ENCODE data around the gene CDK5RAP2.
"Not testable (repeated sequence)": the region's sequence is repeated elsewhere in the genome, so short reads cannot be mapped to it uniquely, and the experiment has no call there.

The CDK5RAP2 gene

DNA sequence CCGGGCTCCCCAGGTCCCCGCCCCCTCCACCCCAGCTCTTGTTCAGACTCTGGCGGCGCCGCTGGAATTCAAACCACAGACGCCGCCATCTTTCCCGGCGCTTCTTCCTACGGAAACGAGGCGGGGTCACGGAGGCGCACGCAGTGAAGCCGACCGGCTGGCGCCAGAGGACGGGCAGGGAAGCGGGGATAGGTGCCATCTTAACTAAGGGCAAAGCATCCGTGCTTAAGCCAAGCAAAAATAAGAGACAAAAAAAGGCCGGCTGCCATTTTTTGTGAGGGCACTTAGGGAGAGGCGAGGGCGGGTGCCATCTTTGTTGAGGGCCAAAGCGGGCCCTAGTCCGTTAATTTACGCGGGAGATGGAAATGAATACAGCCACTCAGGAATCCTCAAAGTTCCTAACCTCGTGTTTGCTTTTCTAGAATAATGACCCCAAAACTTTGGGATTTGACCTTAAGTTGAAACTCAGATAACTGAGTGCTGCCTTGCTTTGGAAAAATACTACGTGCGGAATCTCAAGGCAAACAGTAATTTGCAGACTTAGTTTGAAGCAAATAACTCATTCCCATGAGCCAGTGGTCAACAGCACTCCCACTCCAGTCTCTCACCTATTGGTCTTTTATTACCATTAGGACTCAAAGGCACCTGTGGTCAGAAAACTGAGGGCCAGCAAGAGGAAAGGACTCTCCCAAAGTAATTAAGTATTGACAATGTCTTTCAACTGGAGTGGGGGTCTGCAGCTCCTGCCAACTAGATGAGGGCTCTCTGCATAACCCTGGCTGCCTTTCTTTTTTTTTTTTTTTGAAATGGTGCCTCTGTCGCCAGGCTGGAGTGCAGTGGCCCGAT is at the start of gene CDK5RAP2:
TSS of gene CDK5RAP2 (minus strand) at position 117 of the 846 bp plus-strand sequence. CDS start 189 bp downstream, outside the sequence.
- TF ChIP-seq, protein P1, sequence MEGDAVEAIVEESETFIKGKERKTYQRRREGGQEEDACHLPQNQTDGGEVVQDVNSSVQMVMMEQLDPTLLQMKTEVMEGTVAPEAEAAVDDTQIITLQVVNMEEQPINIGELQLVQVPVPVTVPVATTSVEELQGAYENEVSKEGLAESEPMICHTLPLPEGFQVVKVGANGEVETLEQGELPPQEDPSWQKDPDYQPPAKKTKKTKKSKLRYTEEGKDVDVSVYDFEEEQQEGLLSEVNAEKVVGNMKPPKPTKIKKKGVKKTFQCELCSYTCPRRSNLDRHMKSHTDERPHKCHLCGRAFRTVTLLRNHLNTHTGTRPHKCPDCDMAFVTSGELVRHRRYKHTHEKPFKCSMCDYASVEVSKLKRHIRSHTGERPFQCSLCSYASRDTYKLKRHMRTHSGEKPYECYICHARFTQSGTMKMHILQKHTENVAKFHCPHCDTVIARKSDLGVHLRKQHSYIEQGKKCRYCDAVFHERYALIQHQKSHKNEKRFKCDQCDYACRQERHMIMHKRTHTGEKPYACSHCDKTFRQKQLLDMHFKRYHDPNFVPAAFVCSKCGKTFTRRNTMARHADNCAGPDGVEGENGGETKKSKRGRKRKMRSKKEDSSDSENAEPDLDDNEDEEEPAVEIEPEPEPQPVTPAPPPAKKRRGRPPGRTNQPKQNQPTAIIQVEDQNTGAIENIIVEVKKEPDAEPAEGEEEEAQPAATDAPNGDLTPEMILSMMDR (IDR thresholded peaks at IDR 0.05; ENCODE audit: insufficient read depth, low read depth, low read length, missing control alignments), result no peak
- H3K4me3 ChIP-seq (ENCODE audit: low read depth, low read length), result peak within 1 kb of the TSS; percentile 95
- peak; percentile 98 for DNase-seq (ENCODE audit: low read depth)

DNA sequence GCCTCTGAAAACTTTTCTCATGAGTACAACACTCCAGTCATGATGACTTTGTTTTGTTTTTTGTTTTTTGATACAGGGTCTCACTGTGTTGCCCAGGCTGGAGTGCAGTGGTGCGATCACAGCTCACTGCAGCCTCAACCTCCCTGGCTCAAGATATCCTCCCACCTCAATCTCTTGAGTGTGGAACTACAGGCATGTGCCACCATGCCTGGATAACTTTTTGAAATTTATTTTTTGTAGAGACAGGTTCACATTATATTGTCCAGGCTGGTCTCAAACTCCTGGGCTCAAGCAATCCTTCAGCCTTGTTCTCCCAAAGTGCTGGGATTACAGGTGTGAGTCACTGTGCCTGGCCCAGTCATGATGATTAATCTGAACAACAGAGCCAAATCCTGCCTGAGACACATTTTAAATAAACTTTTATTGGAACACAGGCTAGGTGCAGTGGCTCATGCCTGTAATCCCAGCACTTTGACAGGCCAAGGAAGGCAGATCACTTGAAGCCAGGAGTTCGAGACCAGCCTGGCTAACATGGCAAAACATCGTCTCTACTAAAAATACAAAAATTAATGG is 49.0 kb upstream of the CDK5RAP2 start:
- H3K4me3 ChIP-seq (ENCODE audit: low read depth, low read length); DNase-seq (ENCODE audit: low read depth): not testable (repeated sequence)

DNA sequence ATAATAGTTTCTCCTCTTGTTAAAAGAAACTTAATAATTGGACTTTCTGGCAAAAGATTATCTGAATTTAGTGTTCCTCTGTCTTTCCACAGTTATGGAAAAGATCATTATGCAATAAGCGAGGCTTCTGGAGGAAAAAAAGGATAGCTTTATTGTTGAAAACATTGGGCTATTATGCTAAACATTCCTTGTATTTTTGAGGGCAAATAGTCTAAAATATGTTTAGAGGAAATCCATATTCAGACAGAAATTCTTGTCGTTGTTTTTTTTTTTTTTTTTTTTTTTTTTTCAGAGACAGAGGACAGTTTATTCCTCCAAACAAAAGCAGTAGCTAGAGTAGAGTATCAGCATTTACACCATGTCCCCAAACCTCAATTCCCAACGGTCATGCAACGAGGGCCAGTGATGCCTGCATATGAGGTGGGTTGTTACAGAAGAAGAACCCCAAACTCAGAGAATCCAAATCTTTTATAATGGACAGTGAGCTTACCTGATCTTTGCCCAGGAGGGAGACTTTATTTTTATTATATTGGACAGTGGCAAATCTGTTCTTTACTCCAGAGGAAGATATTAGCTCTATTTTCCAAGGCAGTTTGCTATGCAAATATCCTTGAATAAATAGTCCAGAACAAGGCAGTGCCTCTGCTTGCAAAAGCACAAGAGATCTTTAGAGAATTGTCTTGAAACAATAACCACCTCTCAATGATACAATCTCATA is 48.4 kb upstream of the CDK5RAP2 start:
- TF ChIP-seq, protein P1 (IDR thresholded peaks at IDR 0.05; ENCODE audit: insufficient read depth, low read depth, low read length, missing control alignments), result no peak
- no peak for DNase-seq (ENCODE audit: low read depth)
- no peak overlapping the region for H3K4me3 ChIP-seq (ENCODE audit: low read depth, low read length)

DNA sequence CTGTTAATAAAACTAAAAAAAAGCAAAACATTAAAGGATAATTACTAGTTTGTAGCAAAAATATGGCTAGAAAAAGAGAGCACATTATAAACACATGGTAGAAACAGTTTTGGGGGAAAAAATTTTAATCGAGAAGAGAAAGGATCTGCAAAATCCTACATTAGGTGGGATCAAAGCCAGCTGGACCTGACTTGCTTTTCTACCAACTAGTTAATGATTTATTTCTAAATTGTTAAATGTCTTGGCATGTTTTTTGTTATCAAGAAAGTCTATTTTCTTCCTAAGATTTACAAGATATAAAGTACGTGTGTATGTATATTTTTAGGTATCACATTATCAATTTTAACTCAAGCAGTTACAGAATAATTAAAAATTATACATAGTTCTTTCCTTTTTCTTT is 47.1 kb upstream of the CDK5RAP2 start:
- no peak for DNase-seq (ENCODE audit: low read depth)
- no peak overlapping the region for H3K4me3 ChIP-seq (ENCODE audit: low read depth, low read length)
- TF ChIP-seq, protein P1 (IDR thresholded peaks at IDR 0.05; ENCODE audit: insufficient read depth, low read depth, low read length, missing control alignments), result no peak

DNA sequence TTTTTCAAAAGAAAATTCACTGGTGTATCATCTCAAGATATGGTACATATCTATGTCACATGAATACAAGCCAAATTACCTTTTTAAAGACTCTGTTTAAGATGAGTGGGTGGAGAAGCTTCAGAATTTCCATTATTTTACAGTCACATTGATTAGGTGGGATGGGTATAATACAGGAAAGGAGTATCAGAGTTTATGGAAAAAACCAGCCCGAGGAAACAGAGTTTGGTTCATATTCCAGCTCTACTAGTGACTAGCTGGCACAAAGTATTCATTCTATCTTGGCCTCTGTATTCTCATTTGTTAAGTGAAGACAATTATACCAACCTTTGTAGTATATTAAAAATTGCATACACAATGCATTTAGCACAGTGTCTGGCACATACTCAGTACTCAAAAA is 46.5 kb upstream of the CDK5RAP2 start:
- H3K4me3 ChIP-seq (ENCODE audit: low read depth, low read length), result no peak overlapping the region
- DNase-seq (ENCODE audit: low read depth), result no peak
- TF ChIP-seq, protein P1 (IDR thresholded peaks at IDR 0.05; ENCODE audit: insufficient read depth, low read depth, low read length, missing control alignments), result no peak

DNA sequence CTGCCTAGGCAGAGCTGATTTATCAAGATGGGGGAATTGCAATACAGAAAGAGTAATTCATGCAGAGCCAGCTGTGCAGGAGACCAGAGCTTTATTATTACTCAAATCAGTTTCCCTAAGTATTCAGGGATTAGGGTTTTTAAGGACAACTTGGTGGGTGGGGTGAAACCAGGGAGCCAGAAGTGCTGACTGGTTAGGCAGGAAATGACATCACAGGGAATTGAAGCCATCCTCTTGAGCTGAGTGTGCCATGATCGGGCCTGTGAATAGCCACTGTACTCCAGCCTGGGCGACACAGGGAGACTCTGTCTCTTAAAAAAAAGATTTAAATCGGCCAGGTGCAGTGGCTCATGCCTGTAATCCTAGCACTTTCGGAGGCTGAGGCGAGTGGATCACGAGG is 45.3 kb upstream of the CDK5RAP2 start:
- DNase-seq (ENCODE audit: low read depth), result no peak
- TF ChIP-seq, protein P1 (IDR thresholded peaks at IDR 0.05; ENCODE audit: insufficient read depth, low read depth, low read length, missing control alignments), result no peak
- no peak overlapping the region for H3K4me3 ChIP-seq (ENCODE audit: low read depth, low read length)

DNA sequence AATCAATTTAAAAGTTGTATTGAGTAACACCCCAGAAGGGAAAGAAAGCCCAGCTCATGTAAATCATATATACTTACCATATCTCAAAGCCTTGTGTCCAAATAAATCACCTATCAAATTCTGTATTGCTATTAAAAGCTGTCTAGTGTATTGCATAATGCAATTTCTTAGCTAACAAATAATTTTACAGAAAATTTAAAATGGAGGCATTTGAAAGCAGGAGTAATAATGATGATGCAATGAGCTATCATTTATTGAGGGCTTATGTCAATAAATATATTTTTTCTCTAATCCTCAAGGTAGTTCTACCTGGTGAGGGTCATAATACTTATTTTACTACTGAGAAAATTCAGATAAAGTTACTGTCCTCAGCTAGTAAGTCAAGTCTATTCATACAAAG is 42.8 kb upstream of the CDK5RAP2 start:
- no peak overlapping the region for H3K4me3 ChIP-seq (ENCODE audit: low read depth, low read length)
- DNase-seq (ENCODE audit: low read depth), result no peak
- TF ChIP-seq, protein P1 (IDR thresholded peaks at IDR 0.05; ENCODE audit: insufficient read depth, low read depth, low read length, missing control alignments), result no peak
